ENCODE results near the gene POLDIP2. TPM values are rescaled to one million over a fixed set of nuclear protein-coding genes. Genes with fewer than 3 reads are reported as not detected.

Gene POLDIP2
- total RNA-seq, 1 experiment from 2014 or later: 82.8 TPM

- H2BK5ac ChIP-seq (ENCODE audit: insufficient read length, low read length): no peak overlapping the region
- H2AK5ac ChIP-seq (ENCODE audit: insufficient read length, low read length): no peak overlapping the region
- no peak overlapping the region for H3K18ac ChIP-seq (ENCODE audit: insufficient read length, low read depth, low read length)
- WGBS (ENCODE audit: extremely low coverage, insufficient read length, low lambda C conversion rate): no CpG with 5 or more reads among the region's 19 CpGs
- H2BK120ac ChIP-seq (ENCODE audit: low read depth, low read length, poor library complexity, severe bottlenecking): no peak overlapping the region
- no peaks in the 10 kb centered on the region for H3K79me2 ChIP-seq (ENCODE audit: insufficient read depth, low read length)
- H3T11ph ChIP-seq (ENCODE audit: low read length): no peak overlapping the region
- no peak overlapping the region for H2AFZ ChIP-seq (ENCODE audit: low read length)
- peaks cover 16 to 17% of the 10 kb centered on the region in 2 experiments for H3K4me1 Mint-ChIP-seq
- no peak overlapping the region for H3K27ac ChIP-seq (ENCODE audit: insufficient read length, low read depth, low read length)
- no peaks in the 10 kb centered on the region for H3K27me3 Mint-ChIP-seq (ENCODE audit: low read depth)
- no peak overlapping the region for H3K23ac ChIP-seq (ENCODE audit: insufficient read length, low read depth, low read length)
- no peak overlapping the region for H2BK15ac ChIP-seq (ENCODE audit: low read depth, low read length)
- no peaks in the 10 kb centered on the region for H4K20me1 ChIP-seq (ENCODE audit: control insufficient read depth, insufficient read depth, insufficient read length)
- H3K14ac ChIP-seq (ENCODE audit: insufficient read depth, low read length): no peak overlapping the region
- no peak overlapping the region for H4K5ac ChIP-seq (ENCODE audit: insufficient read length, low read depth, low read length)
- no peak overlapping the region for H4K8ac ChIP-seq (replicated peaks; ENCODE audit: insufficient read length, low read depth, low read length)
- TF ChIP-seq CTCF (conservative IDR thresholded peaks at IDR 0.05): no peak
- no peak for DNase-seq
- H3K4me2 ChIP-seq (ENCODE audit: insufficient read depth, insufficient read length, low read length): no peak overlapping the region
- H3K4me3 Mint-ChIP-seq: no peak overlapping the region
- no peak overlapping the region for H2BK20ac ChIP-seq (ENCODE audit: low read depth, low read length, poor library complexity, severe bottlenecking)
- no peaks in the 10 kb centered on the region for H3K27me3 ChIP-seq (ENCODE audit: insufficient read depth, low read length)
- H3K4me1 ChIP-seq (ENCODE audit: insufficient read depth, low read length): no peaks in the 10 kb centered on the region
- H4K91ac ChIP-seq (ENCODE audit: insufficient read length, low read depth, low read length): no peak overlapping the region
- no peak overlapping the region for H2BK12ac ChIP-seq (ENCODE audit: insufficient read length, low read depth, low read length)
- H3K4ac ChIP-seq (ENCODE audit: low read depth, low read length): no peak overlapping the region
- no peak overlapping the region for H3K56ac ChIP-seq (ENCODE audit: insufficient read length, low read depth, low read length)
- H3K36me3 Mint-ChIP-seq (ENCODE audit: insufficient read depth in 1 of 3, low read depth in 3 of 3): peaks cover 22 to 79% (median 66%) of the 10 kb centered on the region in 3 experiments; a peak in 6 of 7 replicates
- H3K9me3 ChIP-seq (ENCODE audit: control insufficient read depth, low read depth, low read length): no peaks in the 10 kb centered on the region
- no peaks in the 10 kb centered on the region for H3K79me1 ChIP-seq (ENCODE audit: insufficient read depth, low read depth, low read length, poor library complexity, severe bottlenecking)
- no peak overlapping the region for H3K9ac ChIP-seq (ENCODE audit: extremely low read depth, insufficient read length, low read length)
- no peaks in the 10 kb centered on the region for H3K23me2 ChIP-seq (ENCODE audit: insufficient read length, low read depth, low read length, poor library complexity, severe bottlenecking)
- H3K27ac Mint-ChIP-seq: 0 out of 7 replicates have a peak overlapping the region, but pooled peaks of 1 of the 3 experiments have one; percentile 28
- H3K9me3 Mint-ChIP-seq: no peaks in the 10 kb centered on the region
Measured at GRCh38 chr17:28344435-28344901, 12.9 kb downstream of the POLDIP2 start.
